Transverse colon (tissue), 4 donors: ENCODE results near the gene SNED1.

Experiments
- CTCF ChIP-seq, 5 experiments: fragments of 200-600 bp in 3 of 5; fragments of 450-650 bp in 2 of 5; sonication (generic) in 3 of 5; IDR thresholded peaks; 1 replicate in 2 of 5; 2 replicates in 3 of 5; pipeline ENCODE4 v1.5.1; 2016 to 2017; ENCODE audit warnings: antibody characterized with exemption in 5 of 5, inconsistent platforms in 3 of 5, mild to moderate bottlenecking in 2 of 5, moderate library complexity in 1 of 5
- EP300 ChIP-seq: sonication (generic); formaldehyde crosslinking; IDR thresholded peaks from one replicate; pipeline ENCODE4 v1.6.1; 2017; ENCODE audit warnings: antibody characterized with exemption, low read depth
- POLR2A ChIP-seq: fragments of 450-650 bp; IDR thresholded peaks from one replicate; pipeline ENCODE4 v1.6.1; 2016; ENCODE audit warnings: antibody characterized with exemption, mild to moderate bottlenecking, moderate library complexity
- POLR2AphosphoS5 ChIP-seq, 3 donors: sonication (generic); formaldehyde crosslinking; IDR thresholded peaks; one replicate each; pipeline ENCODE4 v1.6.1; 2016; ENCODE audit warnings: antibody characterized with exemption in 3 of 3

DNA sequence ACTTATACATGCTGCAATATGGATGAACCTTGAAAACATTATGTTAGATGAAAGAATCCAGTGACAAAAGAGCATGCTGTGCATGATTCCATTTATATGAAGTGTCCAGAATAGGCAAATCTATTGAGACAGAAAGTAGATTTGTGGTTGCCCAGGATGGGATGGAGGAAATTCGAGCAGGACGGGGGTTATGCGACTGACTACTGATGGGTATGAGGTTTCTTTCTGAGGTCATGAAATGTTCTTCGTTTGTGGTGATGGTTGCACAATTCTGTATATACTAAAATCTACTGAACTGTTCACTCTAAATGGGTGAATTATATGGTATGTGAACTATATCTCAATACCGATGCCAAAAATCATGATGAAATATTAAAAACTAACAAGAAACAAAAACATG, 122.6 kb downstream of the SNED1 start:
- TF ChIP-seq CTCF (IDR thresholded peaks at IDR 0.05) (no peak), EP300 (no peak), POLR2A (no peak), POLR2AphosphoS5 (IDR thresholded peaks at IDR 0.05) (no peak)
